Body of pancreas (tissue), 4 donors: ENCODE data around the gene TBXA2R. TPM values are rescaled to one million over a fixed set of nuclear protein-coding genes. Genes with fewer than 3 reads are reported as not detected.

ENCODE experiments used
- ATAC-seq: fragments of 150-250 bp; one replicate; pipeline ENCODE4 v1.9.1; 2016
- DNase-seq, 4 donors: peaks; one replicate each; pipeline ENCODE4 v3.0.0-alpha.2; 2019
- H3K27ac ChIP-seq, 4 donors: fragments of 200-600 bp; sonication (generic); 1 replicate in 3 of 4; 2 replicates in 1 of 4; pipeline versions ENCODE4 v1.5.1 to v1.6.1; 2016 to 2019; ENCODE audit warnings: mild to moderate bottlenecking in 1 of 4, mixed read lengths in 1 of 4, moderate library complexity in 1 of 4
- H3K27me3 ChIP-seq, 2 donors: fragments of 200-600 bp; sonication (generic); one replicate each; pipeline ENCODE4 v1.6.0; 2016; ENCODE audit warnings: mild to moderate bottlenecking in 1 of 2
- H3K36me3 ChIP-seq, 2 donors: fragments of 200-600 bp; sonication (generic); replicated peaks in 1 of 2; 2 replicates each; pipeline ENCODE4 v1.5.1; 2016; ENCODE audit warnings: low read depth in 2 of 2; ENCODE audit not compliant: insufficient read depth in 1 of 2
- H3K4me1 ChIP-seq: fragments of 200-600 bp; sonication (generic); one replicate; pipeline ENCODE4 v1.6.0; 2016
- H3K4me3 ChIP-seq, 2 donors: fragments of 200-600 bp; sonication (generic); 1 replicate in 1 of 2; 2 replicates in 1 of 2; pipeline ENCODE4 v1.5.1; 2016 to 2019
- H3K9me3 ChIP-seq, 3 donors: fragments of 200-600 bp; sonication (generic); 1 replicate in 2 of 3; 2 replicates in 1 of 3; pipeline ENCODE4 v1.5.1; 2016
- POLR2A ChIP-seq, 3 donors: fragments of 450-650 bp; IDR thresholded peaks; one replicate each; pipeline ENCODE4 v1.6.1; 2016; ENCODE audit warnings: antibody characterized with exemption in 3 of 3, mild to moderate bottlenecking in 2 of 3
- WGBS, 2 donors: methylation state at CpG; one replicate each; pipeline ENCODE4 v1.1.5; 2017; 5-methylcytosine and 5-hydroxymethylcytosine counted together
- intact Hi-C: fragments of 100-400 bp; cut with DNase I; formaldehyde crosslinking; loops from one replicate; pipeline ENCODE4 v1.15.1; 2023
- total RNA-seq, 2 donors: library from RNA; depleted of rRNA; stranded (reverse); fragments of >200 nt; gene quantifications; one replicate each; pipeline ENCODE4 v1.1.0, GENCODE V29; 2016
- TF ChIP-seq, protein P1 (sequence below), 7 experiments: fragments of 450-650 bp in 4 of 7; fragments of 200-600 bp in 3 of 7; sonication (generic) in 3 of 7; IDR thresholded peaks; one replicate each; pipeline ENCODE4 v1.5.1; 2016 to 2019; ENCODE audit warnings: antibody characterized with exemption in 7 of 7

TBXA2R gene
- total RNA-seq, 2 donors from 2014 or later, result 0.52 to 3.0 TPM

DNA sequence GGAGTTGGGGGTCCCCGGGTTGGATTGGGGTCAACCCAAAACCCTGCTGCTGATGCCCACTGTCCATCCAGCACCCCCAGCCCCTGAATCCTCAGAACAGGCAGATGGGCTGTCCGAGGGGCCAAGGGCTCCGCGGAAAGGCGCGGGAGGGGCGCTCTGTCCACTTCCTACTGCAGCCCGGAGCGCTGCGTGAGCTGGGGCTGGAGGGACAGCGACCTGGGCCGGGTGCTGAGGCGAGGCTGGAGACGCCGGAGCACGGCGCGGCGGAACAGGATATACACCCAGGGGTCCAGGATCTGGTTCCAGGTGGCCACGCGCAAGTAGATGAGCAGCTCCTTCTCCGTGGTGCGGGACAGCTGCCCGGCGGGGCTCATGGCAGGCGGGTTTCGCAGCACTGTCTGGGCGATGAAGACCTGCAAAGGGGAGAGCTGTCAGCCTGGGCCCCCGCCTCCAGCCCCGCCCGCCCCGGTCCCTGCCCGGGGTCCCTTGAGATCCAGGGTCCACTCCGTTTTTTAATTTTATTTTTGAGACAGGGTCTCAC is 11.1 kb downstream of the TBXA2R start:
- no peaks in the 10 kb centered on the region for H3K36me3 ChIP-seq
- TF ChIP-seq, protein P1, sequence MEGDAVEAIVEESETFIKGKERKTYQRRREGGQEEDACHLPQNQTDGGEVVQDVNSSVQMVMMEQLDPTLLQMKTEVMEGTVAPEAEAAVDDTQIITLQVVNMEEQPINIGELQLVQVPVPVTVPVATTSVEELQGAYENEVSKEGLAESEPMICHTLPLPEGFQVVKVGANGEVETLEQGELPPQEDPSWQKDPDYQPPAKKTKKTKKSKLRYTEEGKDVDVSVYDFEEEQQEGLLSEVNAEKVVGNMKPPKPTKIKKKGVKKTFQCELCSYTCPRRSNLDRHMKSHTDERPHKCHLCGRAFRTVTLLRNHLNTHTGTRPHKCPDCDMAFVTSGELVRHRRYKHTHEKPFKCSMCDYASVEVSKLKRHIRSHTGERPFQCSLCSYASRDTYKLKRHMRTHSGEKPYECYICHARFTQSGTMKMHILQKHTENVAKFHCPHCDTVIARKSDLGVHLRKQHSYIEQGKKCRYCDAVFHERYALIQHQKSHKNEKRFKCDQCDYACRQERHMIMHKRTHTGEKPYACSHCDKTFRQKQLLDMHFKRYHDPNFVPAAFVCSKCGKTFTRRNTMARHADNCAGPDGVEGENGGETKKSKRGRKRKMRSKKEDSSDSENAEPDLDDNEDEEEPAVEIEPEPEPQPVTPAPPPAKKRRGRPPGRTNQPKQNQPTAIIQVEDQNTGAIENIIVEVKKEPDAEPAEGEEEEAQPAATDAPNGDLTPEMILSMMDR (IDR thresholded peaks at IDR 0.05), result no peak
- TF ChIP-seq POLR2A (IDR thresholded peaks at IDR 0.05), result no peak
- H3K9me3 ChIP-seq, result no peaks in the 10 kb centered on the region
- ATAC-seq (no peak), DNase-seq (no peak)
- no peak overlapping the region for H3K4me3 ChIP-seq
- WGBS, 2 donors, result 64 to 66% methylated on average over 19 to 33 of the region's 34 CpGs
- H3K27me3 ChIP-seq, result no peaks in the 10 kb centered on the region
- H3K4me1 ChIP-seq, result peaks cover 8% of the 10 kb centered on the region
- H3K27ac ChIP-seq, result no peak overlapping the region
- intact Hi-C loops, result no loop called here

DNA sequence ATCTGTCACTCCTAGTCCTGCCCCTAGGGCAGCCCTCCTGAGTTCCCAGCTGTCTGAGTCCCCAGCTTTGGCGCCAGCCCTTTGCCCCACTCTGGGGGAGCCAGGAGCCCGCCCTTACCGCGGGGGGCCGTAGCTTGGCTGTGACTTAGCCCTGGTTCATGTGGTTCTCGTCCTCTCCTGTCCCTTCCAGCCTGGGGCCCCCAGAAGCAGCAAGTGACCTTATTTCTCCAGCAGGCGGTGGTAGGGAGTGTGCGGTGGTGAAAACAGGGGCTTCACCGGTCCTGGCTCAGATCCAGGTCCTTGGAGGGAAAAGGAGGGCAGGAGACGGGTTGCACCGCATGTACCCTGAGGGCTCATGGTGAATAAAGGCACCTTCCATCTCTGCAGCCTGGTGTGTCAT is 13.5 kb downstream of the TBXA2R start:
- intact Hi-C loops, result no loop called here
- H3K9me3 ChIP-seq, result no peaks in the 10 kb centered on the region
- ATAC-seq (no peak), DNase-seq (no peak)
- H3K4me1 ChIP-seq, result peaks cover 8% of the 10 kb centered on the region
- no peak overlapping the region for H3K27ac ChIP-seq
- no peaks in the 10 kb centered on the region for H3K36me3 ChIP-seq
- no peaks in the 10 kb centered on the region for H3K27me3 ChIP-seq
- 31 to 33% methylated on average over 7 to 11 of the region's 11 CpGs for WGBS, 2 donors
- TF ChIP-seq POLR2A (IDR thresholded peaks at IDR 0.05), result no peak
- TF ChIP-seq, protein P1 (IDR thresholded peaks at IDR 0.05), result no peak
- no peak overlapping the region for H3K4me3 ChIP-seq

DNA sequence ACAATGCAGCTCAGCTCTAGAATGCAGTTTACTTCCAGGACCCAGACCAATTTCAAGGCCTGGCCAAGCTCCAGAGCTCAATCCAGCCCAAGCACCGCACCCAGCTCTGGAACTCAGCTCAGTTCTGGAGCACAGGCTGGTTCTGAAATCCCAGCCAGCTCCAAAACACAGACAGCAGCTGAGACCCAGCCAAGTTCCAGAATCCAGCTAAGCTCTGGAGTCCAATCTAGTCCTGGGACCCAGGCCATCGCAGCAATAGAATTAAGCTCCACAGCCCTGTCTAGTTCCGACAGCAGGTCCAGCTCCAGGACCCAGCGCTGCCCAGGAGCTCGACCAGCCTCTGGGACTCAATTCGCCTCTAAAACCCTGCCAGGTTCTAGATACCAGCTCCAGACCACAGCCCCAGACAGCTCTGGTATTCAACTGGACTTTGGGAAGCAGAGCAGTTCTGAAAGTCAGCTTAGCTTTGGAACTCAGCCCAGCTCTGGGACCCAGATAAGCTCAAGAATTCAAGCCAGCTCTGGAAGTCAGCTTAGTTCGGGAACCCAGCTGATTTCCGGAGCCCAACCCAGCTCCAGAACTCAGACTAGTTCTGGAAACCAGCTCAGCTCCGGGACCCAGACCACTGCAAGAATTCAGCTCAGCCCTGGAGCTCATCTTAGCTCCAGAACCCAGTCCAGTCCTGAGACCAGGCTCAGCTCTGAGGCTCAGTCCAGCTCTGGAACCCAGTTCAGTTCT is 14.6 kb downstream of the TBXA2R start:
- ATAC-seq, result peak; percentile 27

DNA sequence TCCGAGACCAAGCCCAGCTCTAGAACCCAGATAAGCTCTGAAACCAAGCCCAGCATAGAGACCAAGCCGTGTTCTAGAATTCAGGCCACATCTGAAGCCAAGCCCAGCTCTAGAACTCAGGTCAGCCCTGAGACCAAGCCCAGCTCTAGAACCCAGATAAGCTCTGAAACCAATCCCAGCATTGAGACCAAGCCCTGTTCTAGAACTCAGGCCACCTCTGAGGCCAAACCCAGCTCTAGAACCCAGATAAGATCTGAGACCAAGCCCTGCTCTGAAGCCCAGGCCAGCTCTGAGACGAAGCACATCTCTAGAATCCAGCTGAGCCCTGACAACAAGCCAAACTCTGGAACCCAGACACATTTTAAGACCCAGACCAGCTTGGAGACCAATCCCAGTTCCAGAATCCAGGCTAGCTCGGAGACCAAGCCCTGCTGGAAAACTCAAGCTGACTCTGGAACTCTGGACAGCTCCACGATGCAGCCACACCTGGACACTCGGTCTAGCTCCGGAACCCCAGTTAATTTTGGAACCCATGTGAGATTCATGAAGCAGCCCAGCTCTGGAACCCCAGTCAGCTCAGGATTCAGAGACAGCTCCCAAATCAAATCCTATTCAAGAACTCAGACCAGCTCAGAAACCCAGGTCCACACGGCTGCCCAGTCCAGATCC is 15.6 kb downstream of the TBXA2R start:
- ATAC-seq (no peak), DNase-seq (no peak)
- WGBS, 2 donors, result 96 to 100% methylated on average over 1 to 8 of the region's 8 CpGs
- Histone ChIP-seq H3K36me3 (no peaks in the 10 kb centered on the region), H3K27me3 (peaks cover 0 to 3% of the 10 kb centered on the region in 2 donors), H3K9me3 (no peaks in the 10 kb centered on the region), H3K4me1 (peaks cover 16% of the 10 kb centered on the region), H3K4me3 (no peak overlapping the region), H3K27ac (no peak overlapping the region)
- TF ChIP-seq, protein P1 (IDR thresholded peaks at IDR 0.05), result no peak
- no peak for TF ChIP-seq POLR2A (IDR thresholded peaks at IDR 0.05)
- intact Hi-C loops, result no loop called here

More for the DNA sequence above, 14.6 kb downstream of the TBXA2R start:
- no peaks in the 10 kb centered on the region for H3K9me3 ChIP-seq
- intact Hi-C loops, result no loop called here
- peaks cover 10% of the 10 kb centered on the region for H3K4me1 ChIP-seq
- DNase-seq, result peak in 2 of 4 donors; percentile 45 to 62
- no peaks in the 10 kb centered on the region for H3K36me3 ChIP-seq
- H3K27me3 ChIP-seq, result no peaks in the 10 kb centered on the region
- 20 to 64% methylated on average over 1 to 9 of the region's 9 CpGs for WGBS, 2 donors
- TF ChIP-seq, protein P1 (IDR thresholded peaks at IDR 0.05), result no peak
- no peak for TF ChIP-seq POLR2A (IDR thresholded peaks at IDR 0.05)
- H3K27ac ChIP-seq, result no peak overlapping the region
- no peak overlapping the region for H3K4me3 ChIP-seq
